ENCODE data around the gene FAM89B. TPM values are rescaled to one million over a fixed set of nuclear protein-coding genes. Genes with fewer than 3 reads are reported as not detected.

FAM89B gene
- polyA plus RNA-seq, 1 donor (not counting 4 experiments of a cell fraction or from before 2014, with no cell fraction given) = 11.5 TPM

- Histone ChIP-seq H3K9me3 (ENCODE audit: control insufficient read depth, low read depth, low read length) (no peaks in the 10 kb centered on the region), H2AFZ (ENCODE audit: control insufficient read depth, low read length) (no peak overlapping the region), H3K4me1 (ENCODE audit: control insufficient read depth, extremely low read depth, insufficient read depth, low read length) (peaks cover 14% of the 10 kb centered on the region), H3K9me1 (ENCODE audit: control insufficient read depth, extremely low read depth, insufficient read depth, low read length) (no peaks in the 10 kb centered on the region), H3K36me3 (ENCODE audit: control insufficient read depth in 2 of 2, extremely low read depth in 1 of 2, insufficient read depth in 2 of 2, low read length in 2 of 2) (peaks cover 6 to 7% of the 10 kb centered on the region in 2 experiments), H3K4me3 (ENCODE audit: control insufficient read depth in 2 of 3, extremely low read depth in 1 of 3, insufficient read depth in 2 of 3, low read depth in 1 of 3, low read length in 3 of 3) (peak overlapping the region; percentile 42 to 67 (median 65)), H3K4me2 (ENCODE audit: control insufficient read depth, extremely low read depth, insufficient read depth, low read depth, low read length) (peak overlapping the region; percentile 79), H3K27me3 (ENCODE audit: control insufficient read depth, extremely low read depth, insufficient read depth, low read length) (no peaks in the 10 kb centered on the region), H3K79me2 (ENCODE audit: control insufficient read depth, insufficient read depth, low read length) (no peaks in the 10 kb centered on the region), H4K20me1 (ENCODE audit: control insufficient read depth, extremely low read depth, insufficient read depth, low read length) (peaks cover 3% of the 10 kb centered on the region), H3K9ac (ENCODE audit: control insufficient read depth, extremely low read depth, insufficient read depth, low read length) (peak overlapping the region; percentile 63), H3K27ac (ENCODE audit: control insufficient read depth, insufficient read depth, low read length) (peak overlapping the region; percentile 53)
- dilution Hi-C loops (cut with MboI; ENCODE audit: extremely low pct_ligation_motif_present, low sequenced_read_pairs) = no loop called here
- TF ChIP-seq EZH2 (IDR thresholded peaks at IDR 0.05; ENCODE audit: low read length) = no peak
- TF ChIP-seq, protein P1, sequence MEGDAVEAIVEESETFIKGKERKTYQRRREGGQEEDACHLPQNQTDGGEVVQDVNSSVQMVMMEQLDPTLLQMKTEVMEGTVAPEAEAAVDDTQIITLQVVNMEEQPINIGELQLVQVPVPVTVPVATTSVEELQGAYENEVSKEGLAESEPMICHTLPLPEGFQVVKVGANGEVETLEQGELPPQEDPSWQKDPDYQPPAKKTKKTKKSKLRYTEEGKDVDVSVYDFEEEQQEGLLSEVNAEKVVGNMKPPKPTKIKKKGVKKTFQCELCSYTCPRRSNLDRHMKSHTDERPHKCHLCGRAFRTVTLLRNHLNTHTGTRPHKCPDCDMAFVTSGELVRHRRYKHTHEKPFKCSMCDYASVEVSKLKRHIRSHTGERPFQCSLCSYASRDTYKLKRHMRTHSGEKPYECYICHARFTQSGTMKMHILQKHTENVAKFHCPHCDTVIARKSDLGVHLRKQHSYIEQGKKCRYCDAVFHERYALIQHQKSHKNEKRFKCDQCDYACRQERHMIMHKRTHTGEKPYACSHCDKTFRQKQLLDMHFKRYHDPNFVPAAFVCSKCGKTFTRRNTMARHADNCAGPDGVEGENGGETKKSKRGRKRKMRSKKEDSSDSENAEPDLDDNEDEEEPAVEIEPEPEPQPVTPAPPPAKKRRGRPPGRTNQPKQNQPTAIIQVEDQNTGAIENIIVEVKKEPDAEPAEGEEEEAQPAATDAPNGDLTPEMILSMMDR (optimal IDR thresholded peaks at IDR 0.05 in 1 of 3, IDR thresholded peaks at IDR 0.05 in 1 of 3, conservative IDR thresholded peaks at IDR 0.05 in 1 of 3; ENCODE audit: extremely low read depth in 1 of 3, insufficient read depth in 2 of 3, low read length in 3 of 3) = no peak
- peak; percentile 98 for FAIRE-seq
- no peak for DNase-seq (ENCODE audit: low read depth, low spot score)
These were observed 31.0 kb upstream of the FAM89B start for GRCh38 chr11:65541093-65541982.

DNA sequence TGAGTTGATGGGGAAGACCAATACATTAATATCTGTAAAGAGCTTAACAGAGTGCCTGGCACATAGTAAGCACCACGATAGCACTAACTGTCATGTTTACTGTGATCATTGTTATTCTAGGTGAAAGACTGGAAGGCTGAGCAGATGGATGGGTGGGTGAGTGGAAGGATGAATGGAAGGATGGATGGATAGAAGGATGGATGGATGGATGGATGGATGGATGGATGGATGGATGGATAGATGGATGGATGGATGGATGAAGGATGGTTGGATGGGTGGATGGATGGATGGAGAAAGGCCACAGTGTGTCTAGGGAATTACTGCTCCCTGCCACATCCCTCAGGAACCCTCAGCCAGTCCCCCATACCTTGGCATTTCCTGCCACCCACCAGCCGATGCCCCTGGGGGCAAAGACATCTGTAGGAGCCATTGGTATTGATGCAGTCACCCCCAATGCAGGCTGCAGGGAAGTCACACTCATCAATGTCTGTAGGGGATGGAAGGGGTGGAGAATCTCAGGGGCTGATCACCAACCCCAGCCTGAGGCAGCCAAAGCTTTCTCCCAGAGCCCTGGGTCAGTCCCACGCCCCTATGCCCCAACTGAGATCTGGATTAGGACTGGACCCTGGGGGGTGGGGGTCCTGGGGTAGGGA, 29.5 kb upstream of the FAM89B start:
- Histone ChIP-seq H4K20me1 (ENCODE audit: control insufficient read depth, extremely low read depth, insufficient read depth, low read length) (peaks cover 3% of the 10 kb centered on the region), H3K9me1 (ENCODE audit: control insufficient read depth, extremely low read depth, insufficient read depth, low read length) (no peaks in the 10 kb centered on the region), H3K4me2 (ENCODE audit: control insufficient read depth, extremely low read depth, insufficient read depth, low read depth, low read length) (no peak overlapping the region), H3K79me2 (ENCODE audit: control insufficient read depth, insufficient read depth, low read length) (no peaks in the 10 kb centered on the region), H3K27ac (ENCODE audit: control insufficient read depth, insufficient read depth, low read length) (no peak overlapping the region), H3K36me3 (ENCODE audit: control insufficient read depth in 2 of 2, extremely low read depth in 1 of 2, insufficient read depth in 2 of 2, low read length in 2 of 2) (peaks cover 0 to 2% of the 10 kb centered on the region in 2 experiments), H3K4me1 (ENCODE audit: control insufficient read depth, extremely low read depth, insufficient read depth, low read length) (peaks cover 17% of the 10 kb centered on the region), H3K4me3 (ENCODE audit: control insufficient read depth in 2 of 3, extremely low read depth in 1 of 3, insufficient read depth in 2 of 3, low read depth in 1 of 3, low read length in 3 of 3) (no peak overlapping the region), H3K9me3 (ENCODE audit: control insufficient read depth, low read depth, low read length) (no peaks in the 10 kb centered on the region), H3K27me3 (ENCODE audit: control insufficient read depth, extremely low read depth, insufficient read depth, low read length) (no peaks in the 10 kb centered on the region), H2AFZ (ENCODE audit: control insufficient read depth, low read length) (no peak overlapping the region), H3K9ac (ENCODE audit: control insufficient read depth, extremely low read depth, insufficient read depth, low read length) (no peak overlapping the region)
- dilution Hi-C loops (cut with MboI; ENCODE audit: extremely low pct_ligation_motif_present, low sequenced_read_pairs) = no loop called here
- FAIRE-seq = no peak
- DNase-seq (ENCODE audit: low read depth, low spot score) = no peak
- TF ChIP-seq EZH2 (IDR thresholded peaks at IDR 0.05; ENCODE audit: low read length) = no peak
- TF ChIP-seq, protein P1 (optimal IDR thresholded peaks at IDR 0.05 in 1 of 3, IDR thresholded peaks at IDR 0.05 in 1 of 3, conservative IDR thresholded peaks at IDR 0.05 in 1 of 3; ENCODE audit: extremely low read depth in 1 of 3, insufficient read depth in 2 of 3, low read length in 3 of 3) = no peak

Data from keratinocyte (primary cell).